ENCODE data around the gene GTF3C2.

Gene GTF3C2

GRCh38 chr2:27291865-27292264 is 64.7 kb downstream of the GTF3C2 start:
- no peak for DNase-seq

GRCh38 chr2:27290549-27290948 is 66.0 kb downstream of the GTF3C2 start:
- DNase-seq, result no peak

- no peak for DNase-seq
Measured at GRCh38 chr2:27288610-27289009, 68.0 kb downstream of the GTF3C2 start.

- no peak for DNase-seq
Measured at GRCh38 chr2:27285481-27285880, 71.1 kb downstream of the GTF3C2 start.

GRCh38 chr2:27284996-27285395 is 71.6 kb downstream of the GTF3C2 start:
- DNase-seq, result no peak

- no peak for DNase-seq
Measured at GRCh38 chr2:27282892-27283291, 73.7 kb downstream of the GTF3C2 start.

- DNase-seq, result no peak
Measured at GRCh38 chr2:27281855-27282559, 74.6 kb downstream of the GTF3C2 start, which contains the start of gene TRIM54. TSS of gene TRIM54 (plus strand) at chr2:27282429. CDS start at chr2:27282732, 303 bp downstream.

- no peak for DNase-seq
Measured at GRCh38 chr2:27281442-27281841, 75.1 kb downstream of the GTF3C2 start.

GRCh38 chr2:27280826-27281225 is 75.7 kb downstream of the GTF3C2 start:
- no peak for DNase-seq

GRCh38 chr2:27278010-27278409 is 78.6 kb downstream of the GTF3C2 start:
- DNase-seq, result no peak

Measured in activated effector memory CD4-positive, alpha-beta T cell treated with Interleukin-2 at 50 U/mL for 16 hours (primary cell).